Measurements from ENCODE around the gene RRAGD. TPM values are rescaled to one million over a fixed set of nuclear protein-coding genes. Genes with fewer than 3 reads are reported as not detected.

RRAGD gene
- total and polyA plus RNA-seq, 9 donors, result 60.2 to 109 (median 82.1) TPM

- no peaks in the 10 kb centered on the region for H3K4me1 ChIP-seq (ENCODE audit: control insufficient read depth, insufficient read depth, low read length)
- DNase-seq, result peak; percentile 50
- peaks cover 7% of the 10 kb centered on the region for H3K36me3 ChIP-seq (ENCODE audit: control insufficient read depth, insufficient read depth, low read length)
- no peak overlapping the region for H3K4me3 ChIP-seq (ENCODE audit: low read length)
- WGBS (ENCODE audit: insufficient coverage), result 89% methylated on average over 7 of the region's 9 CpGs
- H3K27ac ChIP-seq (ENCODE audit: low read length), result peak overlapping the region; percentile 7
- no peaks in the 10 kb centered on the region for H3K27me3 ChIP-seq (ENCODE audit: control insufficient read depth, insufficient read depth, low read length)
- H3K9me3 ChIP-seq (replicated peaks; ENCODE audit: control insufficient read depth, low read depth, low read length), result peaks cover 3% of the 10 kb centered on the region
Measured at GRCh38 chr6:89321131-89321970, 90.7 kb downstream of the RRAGD start.

- no peaks in the 10 kb centered on the region for H3K4me1 ChIP-seq (ENCODE audit: control insufficient read depth, insufficient read depth, low read length)
- DNase-seq, result no peak
- H3K27me3 ChIP-seq (ENCODE audit: control insufficient read depth, insufficient read depth, low read length), result no peaks in the 10 kb centered on the region
- H3K4me3 ChIP-seq (ENCODE audit: low read length), result no peak overlapping the region
- H3K27ac ChIP-seq (ENCODE audit: low read length), result no peak overlapping the region
- WGBS (ENCODE audit: insufficient coverage), result 95% methylated on average over 3 of the region's 6 CpGs
- peaks cover 3% of the 10 kb centered on the region for H3K36me3 ChIP-seq (ENCODE audit: control insufficient read depth, insufficient read depth, low read length)
- H3K9me3 ChIP-seq (replicated peaks; ENCODE audit: control insufficient read depth, low read depth, low read length), result peaks cover 3% of the 10 kb centered on the region
Measured at GRCh38 chr6:89320012-89320559, 92.0 kb downstream of the RRAGD start.

GRCh38 chr6:89317067-89317466 lies 95.0 kb downstream of the RRAGD start:
- Histone ChIP-seq H3K36me3 (ENCODE audit: control insufficient read depth, insufficient read depth, low read length) (peaks cover 6% of the 10 kb centered on the region), H3K4me3 (ENCODE audit: low read length) (no peak overlapping the region), H3K9me3 (replicated peaks; ENCODE audit: control insufficient read depth, low read depth, low read length) (peaks cover 3% of the 10 kb centered on the region), H3K27ac (ENCODE audit: low read length) (no peak overlapping the region), H3K27me3 (ENCODE audit: control insufficient read depth, insufficient read depth, low read length) (no peaks in the 10 kb centered on the region), H3K4me1 (ENCODE audit: control insufficient read depth, insufficient read depth, low read length) (peaks cover 18% of the 10 kb centered on the region)
- no peak for DNase-seq

- H3K36me3 ChIP-seq (ENCODE audit: control insufficient read depth, insufficient read depth, low read length), result peaks cover 3% of the 10 kb centered on the region
- no peak within 1 kb of the TSS for H3K27ac ChIP-seq (ENCODE audit: low read length)
- H3K27me3 ChIP-seq (ENCODE audit: control insufficient read depth, insufficient read depth, low read length), result no peaks in the 10 kb centered on the region
- no peak for DNase-seq
- peaks cover 2% of the 10 kb centered on the region for H3K9me3 ChIP-seq (replicated peaks; ENCODE audit: control insufficient read depth, low read depth, low read length)
- 100% methylated on average over 1 of the region's 6 CpGs for WGBS (ENCODE audit: insufficient coverage)
- H3K4me1 ChIP-seq (ENCODE audit: control insufficient read depth, insufficient read depth, low read length), result peaks cover 32% of the 10 kb centered on the region
- H3K4me3 ChIP-seq (ENCODE audit: low read length), result no peak within 1 kb of the TSS
Measured at GRCh38 chr6:89315249-89315885, 96.7 kb downstream of the RRAGD start, which contains the start of gene GABRR2. Gene GABRR2 (minus strand): TSS chr6:89315299. CDS start chr6:89315165, 134 bp downstream.

GRCh38 chr6:89314692-89315091 lies 97.4 kb downstream of the RRAGD start:
- no peak overlapping the region for H3K4me3 ChIP-seq (ENCODE audit: low read length)
- WGBS (ENCODE audit: insufficient coverage), result no CpG with 5 or more reads among the region's 7 CpGs
- H3K27ac ChIP-seq (ENCODE audit: low read length), result no peak overlapping the region

More at GRCh38 chr6:89314692-89315091, 97.4 kb downstream of the RRAGD start:
- Histone ChIP-seq H3K4me1 (ENCODE audit: control insufficient read depth, insufficient read depth, low read length) (peaks cover 32% of the 10 kb centered on the region), H3K36me3 (ENCODE audit: control insufficient read depth, insufficient read depth, low read length) (peaks cover 3% of the 10 kb centered on the region), H3K27me3 (ENCODE audit: control insufficient read depth, insufficient read depth, low read length) (no peaks in the 10 kb centered on the region), H3K9me3 (replicated peaks; ENCODE audit: control insufficient read depth, low read depth, low read length) (no peaks in the 10 kb centered on the region)
- DNase-seq, result no peak

Other genes starting within 250 kb of the RRAGD start
- 0.40 TPM for gene GABRR1, start 194.9 kb downstream of the RRAGD start, total RNA-seq
- 1 to 10 TPM in 1 of 8 donors, under 1 TPM in 7; 0.47 to 1.1 (median 0.88) TPM for gene GABRR1, start 194.9 kb downstream of the RRAGD start, polyA plus RNA-seq (ENCODE audit: insufficient read depth in 1 of 8, insufficient read length in 8 of 8, low replicate concordance in 1 of 8)
- 0.53 TPM for gene GABRR2, start 97.0 kb downstream of the RRAGD start, total RNA-seq
- 1 to 10 TPM in 3 of 8 donors, under 1 TPM in 5; 0.41 to 2.1 (median 0.87) TPM for gene GABRR2, start 97.0 kb downstream of the RRAGD start, polyA plus RNA-seq (ENCODE audit: insufficient read depth in 1 of 8, insufficient read length in 8 of 8, low replicate concordance in 1 of 8)
- gene UBE2J1, start 59.6 kb downstream of the RRAGD start, total RNA-seq, result 28.3 TPM
- gene UBE2J1, start 59.6 kb downstream of the RRAGD start, polyA plus RNA-seq (ENCODE audit: insufficient read depth in 1 of 8, insufficient read length in 8 of 8, low replicate concordance in 1 of 8), result 10 to 100 TPM; 34.6 to 45.9 (median 37.3) TPM
- gene ANKRD6, start 20.9 kb upstream of the RRAGD start, total RNA-seq, result 7.7 TPM
- 10 to 100 TPM in 1 of 8 donors, 1 to 10 TPM in 7; 5.9 to 12.2 (median 7.5) TPM for gene ANKRD6, start 20.9 kb upstream of the RRAGD start, polyA plus RNA-seq (ENCODE audit: insufficient read depth in 1 of 8, insufficient read length in 8 of 8, low replicate concordance in 1 of 8)
- gene LYRM2, start 226.5 kb upstream of the RRAGD start, total RNA-seq, result 22.5 TPM
- gene LYRM2, start 226.5 kb upstream of the RRAGD start, polyA plus RNA-seq (ENCODE audit: insufficient read depth in 1 of 8, insufficient read length in 8 of 8, low replicate concordance in 1 of 8), result 10 to 100 TPM; 18.6 to 28.2 (median 26.6) TPM